Gastrocnemius medialis (tissue), 4 donors: ENCODE data around the gene TATDN2.

Experiments used
- CTCF ChIP-seq, 5 experiments: fragments of 450-650 bp in 3 of 5; fragments of 200-600 bp in 2 of 5; sonication (generic) in 2 of 5; IDR thresholded peaks in 4 of 5; conservative IDR thresholded peaks in 1 of 5; 1 replicate in 4 of 5; 2 replicates in 1 of 5; pipeline ENCODE4 v1.5.1; 2016 to 2019; ENCODE audit warnings: antibody characterized with exemption in 5 of 5, mild to moderate bottlenecking in 3 of 5, moderate library complexity in 3 of 5
- POLR2A ChIP-seq, 2 donors: fragments of 450-650 bp; IDR thresholded peaks; one replicate each; pipeline ENCODE4 v1.6.1; 2017; ENCODE audit warnings: antibody characterized with exemption in 2 of 2, mild to moderate bottlenecking in 2 of 2, moderate library complexity in 2 of 2

- TF ChIP-seq POLR2A (IDR thresholded peaks at IDR 0.05): no peak
- no peak for TF ChIP-seq CTCF (IDR thresholded peaks at IDR 0.05 in 4 of 5, conservative IDR thresholded peaks at IDR 0.05 in 1 of 5)
Observed at GRCh38 chr3:10303105-10303504, 54.8 kb downstream of the TATDN2 start.
